Hair follicle dermal papilla cell (primary cell): ENCODE measurements around the gene XYLB. TPM values are rescaled to one million over a fixed set of nuclear protein-coding genes. Genes with fewer than 3 reads are reported as not detected.

Experiments
- small RNA-seq: library from RNA; depleted of rRNA; stranded (forward); fragments of <200 nt; gene quantifications from one replicate; pipeline ENCODE3, GENCODE V24; 2012
- total RNA-seq: library from RNA; depleted of rRNA; stranded (reverse); fragments of >200 nt; gene quantifications from 2 replicates; pipeline ENCODE4 v1.2.3, GENCODE V29; 2012

XYLB gene
- total RNA-seq = 6.2 and 13.5 TPM in 2 replicates

GRCh38 chr3:38346587-38347410 is at the start of gene XYLB:
Gene XYLB, plus strand, starts transcription at chr3:38346785. Its CDS starts 84 bp downstream, at chr3:38346869.

GRCh38 chr3:38453075-38453912 is 106.7 kb downstream of the XYLB start, which contains the start of gene ACVR2B:
Gene ACVR2B, plus strand, starts transcription at chr3:38453890. Its CDS starts 433 bp downstream, at chr3:38454323.

Small RNA genes lying within 50 kb of the gene (small RNA-seq; reads per million reads assigned to genes)
- not detected for gene RNU6-235P

Other genes starting within 250 kb of the XYLB start
- 19.4 and 22.9 TPM in 2 replicates for gene ACAA1, start 209.7 kb upstream of the XYLB start, total RNA-seq
- 15.3 and 19.6 TPM in 2 replicates for gene MYD88, start 208.1 kb upstream of the XYLB start, total RNA-seq
- 53.2 and 56.1 TPM in 2 replicates for gene OXSR1, start 181.2 kb upstream of the XYLB start, total RNA-seq
- gene SLC22A13, start 81.0 kb upstream of the XYLB start, total RNA-seq = 0.24 and 0.97 TPM in 2 replicates
- 0.16 and 0.49 TPM in 2 replicates for gene SLC22A14, start 64.5 kb upstream of the XYLB start, total RNA-seq
- 2.9 and 3.6 TPM in 2 replicates for gene ACVR2B, start 107.1 kb downstream of the XYLB start, total RNA-seq
- gene EXOG, start 149.6 kb downstream of the XYLB start, total RNA-seq = 9.5 and 11.8 TPM in 2 replicates